ENCODE measurements around the gene SFTA2.

- TF ChIP-seq CTCF (IDR thresholded peaks at IDR 0.05) (no peak), ZFX (IDR thresholded peaks at IDR 0.05; ENCODE audit: borderline replicate concordance) (no peak)
Measured at GRCh38 chr6:30966154-30966553, 34.2 kb upstream of the SFTA2 start.
